Caco-2 (cell line): Measurements from ENCODE around the gene INPP4A. TPM values are rescaled to one million over a fixed set of nuclear protein-coding genes. Genes with fewer than 3 reads are reported as not detected.

Experiments
- BruUV-seq: library from RNA; stranded (reverse); fragments of 400-500 nt; replicated peaks from 2 replicates; lab custom pipeline; 2021; lab: Mats Ljungman, UMichigan
- CTCF ChIA-PET: fragments of 300-600 bp; sonication (Branson Sonifier 250); formaldehyde crosslinking; loops from one replicate; lab custom pipeline; 2022; ENCODE audit warnings: antibody characterized with exemption; lab: Charles Lee
- POLR2A ChIA-PET: fragments of 300-600 bp; sonication (Branson Sonifier 250); formaldehyde crosslinking; loops from one replicate; lab custom pipeline; 2022; ENCODE audit warnings: antibody characterized with exemption; lab: Charles Lee
- DNase-seq, 2 experiments: peaks; one replicate each; pipeline versions ENCODE4 v3.0.0 to v3.0.0-alpha.2; 2020 to 2022
- H3K27me3 ChIP-seq: replicated peaks from 2 replicates; pipeline ENCODE4 v1.6.0; 2011; ENCODE audit warnings: low read length; ENCODE audit not compliant: control insufficient read depth, insufficient read depth
- H3K36me3 ChIP-seq: 2 replicates; pipeline ENCODE4 v1.5.1; 2011; ENCODE audit warnings: low read length; ENCODE audit not compliant: control insufficient read depth, insufficient read depth
- H3K4me1 ChIP-seq: fragments of 250-450 bp; sonication (Bioruptor Pico); 2 replicates; pipeline ENCODE4 v1.5.1; 2020; ENCODE audit warnings: mild to moderate bottlenecking
- H3K4me3 ChIP-seq: 2 replicates; pipeline ENCODE4 v1.5.1; 2011; ENCODE audit warnings: low read depth, mild to moderate bottlenecking, control low read depth, low read length
- H3K9me3 ChIP-seq: fragments of 250-450 bp; sonication (Bioruptor Pico); 2 replicates; pipeline ENCODE4 v1.5.1; 2020; ENCODE audit warnings: mild to moderate bottlenecking, moderate library complexity
- H3K27ac Mint-ChIP-seq: one replicate; pipeline ENCODE4 v1.8.0; 2022; ENCODE audit warnings: mixed read lengths; ENCODE audit not compliant: unreplicated experiment
- H3K27me3 Mint-ChIP-seq: one replicate; pipeline ENCODE4 v1.8.0; 2022; ENCODE audit warnings: mixed read lengths; ENCODE audit not compliant: insufficient read depth, unreplicated experiment
- H3K36me3 Mint-ChIP-seq: one replicate; pipeline ENCODE4 v1.8.0; 2022; ENCODE audit warnings: mild to moderate bottlenecking, mixed read lengths; ENCODE audit not compliant: insufficient read depth, unreplicated experiment
- H3K4me1 Mint-ChIP-seq: one replicate; pipeline ENCODE4 v1.8.0; 2022; ENCODE audit warnings: low read depth, mixed read lengths; ENCODE audit not compliant: unreplicated experiment
- H3K4me3 Mint-ChIP-seq: one replicate; pipeline ENCODE4 v1.8.0; 2022; ENCODE audit warnings: mild to moderate bottlenecking, moderate library complexity, mixed read lengths; ENCODE audit not compliant: unreplicated experiment
- H3K9me3 Mint-ChIP-seq: one replicate; pipeline ENCODE4 v1.8.0; 2022; ENCODE audit warnings: mixed read lengths; ENCODE audit not compliant: unreplicated experiment
- CTCF ChIP-seq, 2 experiments: fragments of 200-600 bp in 1 of 2; IDR thresholded peaks; 1 replicate in 1 of 2; 2 replicates in 1 of 2; pipeline versions ENCODE4 v1.5.1 to v1.8.0; 2011 to 2022; ENCODE audit warnings: antibody characterized with exemption in 1 of 2, control low read depth in 1 of 2, inconsistent platforms in 1 of 2, low read depth in 1 of 2, low read length in 1 of 2, mild to moderate bottlenecking in 1 of 2, moderate library complexity in 1 of 2; ENCODE audit not compliant: insufficient read depth in 1 of 2, severe bottlenecking in 1 of 2, unreplicated experiment in 1 of 2
- intact Hi-C: fragments of 100-400 bp; cut with micrococcal nuclease; formaldehyde crosslinking; loops from one replicate; pipeline ENCODE4 v1.10.0; 2022; ENCODE audit not compliant: unreplicated experiment
- total RNA-seq: library from RNA; stranded (reverse); gene quantifications from 2 replicates; pipeline ENCODE4 v1.2.3, GENCODE V29; 2022

Gene INPP4A
- total RNA-seq, 1 experiment from 2014 or later, result 26.3 TPM

GRCh38 chr2:98511981-98512380, 67.3 kb downstream of the INPP4A start:
- no peak for TF ChIP-seq CTCF (IDR thresholded peaks at IDR 0.05; ENCODE audit: insufficient read depth in 1 of 2, low read depth in 1 of 2, low read length in 1 of 2, severe bottlenecking in 1 of 2, unreplicated experiment in 1 of 2)

DNA sequence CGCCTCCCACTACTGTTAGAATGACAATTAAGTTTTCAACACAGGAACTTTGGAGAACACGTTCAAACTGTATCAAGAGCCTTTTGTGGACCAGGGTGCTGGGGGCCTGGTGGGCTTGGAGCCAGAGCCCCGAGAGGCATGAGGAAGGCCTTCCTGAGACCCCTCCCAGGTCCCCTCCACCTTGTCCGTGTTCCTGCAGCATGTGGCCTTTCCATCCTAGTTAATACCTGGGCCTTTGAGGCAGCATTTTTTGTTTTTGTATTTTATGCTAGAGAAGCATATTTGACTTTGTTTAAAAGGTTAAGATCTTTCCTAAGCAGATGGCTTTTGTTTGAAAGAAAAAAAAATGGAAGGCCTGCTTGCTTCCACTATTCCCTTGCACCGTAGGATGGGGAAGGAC, 68.0 kb downstream of the INPP4A start:
- H3K4me1 ChIP-seq, result no peaks in the 10 kb centered on the region
- no peak for DNase-seq
- no peaks in the 10 kb centered on the region for H3K36me3 ChIP-seq
- no TSS peak for BruUV-seq
- H3K27me3 ChIP-seq, result no peaks in the 10 kb centered on the region
- H3K4me1 Mint-ChIP-seq, result no peaks in the 10 kb centered on the region
- intact Hi-C loops, result no loop called here
- no peak for TF ChIP-seq CTCF (IDR thresholded peaks at IDR 0.05; ENCODE audit: insufficient read depth in 1 of 2, low read depth in 1 of 2, low read length in 1 of 2, severe bottlenecking in 1 of 2, unreplicated experiment in 1 of 2)
- CTCF ChIA-PET, result no interaction called here
- POLR2A ChIA-PET, result no interaction called here
- no peaks in the 10 kb centered on the region for H3K27me3 Mint-ChIP-seq
- peaks cover 6% of the 10 kb centered on the region for H3K36me3 Mint-ChIP-seq
- no peak overlapping the region for H3K4me3 ChIP-seq
- no peak overlapping the region for H3K4me3 Mint-ChIP-seq
- H3K9me3 ChIP-seq, result no peaks in the 10 kb centered on the region
- H3K9me3 Mint-ChIP-seq, result no peaks in the 10 kb centered on the region
- H3K27ac Mint-ChIP-seq, result no peak overlapping the region

More at GRCh38 chr2:98511981-98512380, 67.3 kb downstream of the INPP4A start:
- Mint-ChIP-seq H3K36me3 (peaks cover 6% of the 10 kb centered on the region), H3K27me3 (no peaks in the 10 kb centered on the region), H3K4me1 (no peaks in the 10 kb centered on the region), H3K9me3 (no peaks in the 10 kb centered on the region), H3K4me3 (no peak overlapping the region), H3K27ac (no peak overlapping the region)
- Histone ChIP-seq H3K4me3 (no peak overlapping the region), H3K36me3 (no peaks in the 10 kb centered on the region), H3K9me3 (no peaks in the 10 kb centered on the region), H3K27me3 (no peaks in the 10 kb centered on the region), H3K4me1 (no peaks in the 10 kb centered on the region)
- BruUV-seq, result no TSS peak
- DNase-seq, result no peak
- intact Hi-C loops, result no loop called here
- POLR2A ChIA-PET, result no interaction called here
- CTCF ChIA-PET, result no interaction called here

DNA sequence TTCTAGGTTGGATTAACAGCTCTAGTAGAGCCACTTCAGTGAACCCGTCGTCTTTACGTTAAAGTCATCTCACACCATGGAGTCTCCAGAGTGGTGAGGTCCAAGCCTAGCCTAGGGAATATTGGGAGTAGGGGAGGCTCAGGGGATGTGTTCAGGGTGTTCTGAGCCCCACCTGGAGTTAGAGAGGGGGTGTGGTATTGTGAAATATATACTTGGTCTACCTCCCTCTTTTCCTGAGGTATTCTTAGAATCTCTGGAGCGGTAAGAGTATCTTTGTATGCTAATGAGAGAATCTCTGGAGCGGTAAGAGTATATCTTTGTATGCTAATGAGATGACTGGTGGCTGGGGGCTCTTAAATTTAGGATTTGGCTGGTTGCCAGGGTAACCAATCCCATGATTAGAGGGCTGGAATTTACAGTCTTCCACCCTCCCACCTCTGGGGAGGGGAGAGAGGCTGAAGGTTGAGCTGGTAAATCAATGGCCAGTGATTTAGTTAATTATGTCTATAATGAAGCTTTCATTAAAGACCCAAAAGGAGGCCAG, 69.5 kb downstream of the INPP4A start:
- H3K4me3 ChIP-seq, result no peak overlapping the region
- H3K4me1 ChIP-seq, result no peaks in the 10 kb centered on the region
- CTCF ChIA-PET, result interaction anchor here (0.6 kb wide), 1 partner anchor 1697 kb away, joined by 4 read pairs; no protein-coding TSS in a partner anchor
- no peaks in the 10 kb centered on the region for H3K27me3 Mint-ChIP-seq
- BruUV-seq, result no TSS peak
- no peaks in the 10 kb centered on the region for H3K36me3 ChIP-seq
- no peak for DNase-seq
- H3K9me3 ChIP-seq, result no peaks in the 10 kb centered on the region
- TF ChIP-seq CTCF (IDR thresholded peaks at IDR 0.05; ENCODE audit: insufficient read depth in 1 of 2, low read depth in 1 of 2, low read length in 1 of 2, severe bottlenecking in 1 of 2, unreplicated experiment in 1 of 2), result no peak
- POLR2A ChIA-PET, result no interaction called here
- no peak overlapping the region for H3K4me3 Mint-ChIP-seq
- intact Hi-C loops, result no loop called here
- no peaks in the 10 kb centered on the region for H3K4me1 Mint-ChIP-seq
- H3K36me3 Mint-ChIP-seq, result peaks cover 6% of the 10 kb centered on the region
- H3K9me3 Mint-ChIP-seq, result no peaks in the 10 kb centered on the region
- no peaks in the 10 kb centered on the region for H3K27me3 ChIP-seq
- no peak overlapping the region for H3K27ac Mint-ChIP-seq
